GM12878 (cell line): ENCODE measurements around the gene MYO3B. TPM values are rescaled to one million over a fixed set of nuclear protein-coding genes. Genes with fewer than 3 reads are reported as not detected.

Experiments
- ATAC-seq: fragments of 200-7000 bp; cut with Tn5 transposase; 3 replicates; pipeline ENCODE4 v1.9.1; 2020; ENCODE audit warnings: mild to moderate bottlenecking, moderate library complexity
- BruUV-seq: library from RNA; stranded (reverse); fragments of 400-500 nt; replicated peaks from 2 replicates; lab custom pipeline; 2021; lab: Mats Ljungman, UMichigan
- CTCF ChIA-PET: fragments of 300-600 bp; sonication (Branson Sonifier 250); formaldehyde crosslinking; extraction: SDS; loops from one replicate; lab custom pipeline; 2021; ENCODE audit warnings: inconsistent platforms; lab: Yijun Ruan, JAX
- POLR2A ChIA-PET: fragments of 350-600 bp; formaldehyde crosslinking; extraction: SDS; loops from one replicate; lab custom pipeline; 2021; ENCODE audit warnings: inconsistent platforms; lab: Charles Lee
- RAD21 ChIA-PET: fragments of 300-600 bp; sonication (Branson Sonifier 250); formaldehyde crosslinking; loops from one replicate; lab custom pipeline; 2023; ENCODE audit warnings: antibody characterized with exemption; ENCODE audit not compliant: unreplicated experiment; lab: Charles Lee
- SMC1A ChIA-PET: fragments of 300-600 bp; sonication (Branson Sonifier 250); formaldehyde crosslinking; loops from one replicate; lab custom pipeline; 2023; ENCODE audit not compliant: unreplicated experiment, uncharacterized antibody; lab: Charles Lee
- DNase-seq: peaks from one replicate; pipeline ENCODE4 v3.0.0-alpha.2; 2011; ENCODE audit warnings: low read depth, low spot score
- FAIRE-seq: peaks from 3 replicates; lab custom pipeline; 2011; peaks lifted over from hg19 to GRCh38; lab: Jason Lieb, UNC
- H2AFZ ChIP-seq: 2 replicates; pipeline ENCODE4 v1.6.0; 2011; ENCODE audit warnings: low read depth, low read length, control low read depth; ENCODE audit not compliant: control insufficient read depth
- H3K27ac ChIP-seq: 2 replicates; pipeline ENCODE4 v1.5.1; 2011; ENCODE audit warnings: control low read depth; ENCODE audit not compliant: control insufficient read depth, insufficient read depth
- H3K27me3 ChIP-seq, 2 experiments: replicated peaks in 1 of 2; 2 replicates each; pipeline versions ENCODE4 v1.6.0 to v1.6.1; 2011; ENCODE audit warnings: low read length in 1 of 2; ENCODE audit not compliant: control insufficient read depth in 2 of 2, insufficient read depth in 2 of 2
- H3K36me3 ChIP-seq, 2 experiments: 2 replicates each; pipeline ENCODE4 v1.5.1; 2011; ENCODE audit warnings: low read length in 1 of 2; ENCODE audit not compliant: control insufficient read depth in 2 of 2, insufficient read depth in 2 of 2
- H3K4me1 ChIP-seq: 2 replicates; pipeline ENCODE4 v1.6.1; 2011; ENCODE audit warnings: mild to moderate bottlenecking, low read length, moderate library complexity, mixed read lengths; ENCODE audit not compliant: control insufficient read depth, insufficient read depth
- H3K4me2 ChIP-seq: 2 replicates; pipeline ENCODE4 v1.6.0; 2011; ENCODE audit warnings: control low read depth; ENCODE audit not compliant: control insufficient read depth, insufficient read depth
- H3K4me3 ChIP-seq: fragments of 200-600 bp; sonication (generic); 2 replicates; pipeline ENCODE4 v1.5.1; 2016
- H3K79me2 ChIP-seq: 2 replicates; pipeline ENCODE4 v1.6.0; 2011; ENCODE audit warnings: low read length; ENCODE audit not compliant: control insufficient read depth, insufficient read depth
- H3K9ac ChIP-seq: 2 replicates; pipeline ENCODE4 v1.8.0; 2011; ENCODE audit warnings: low read length, control low read depth, mixed read lengths; ENCODE audit not compliant: control insufficient read depth, insufficient read depth
- H3K9me3 ChIP-seq: replicated peaks from 3 replicates; pipeline ENCODE4 v1.5.1; 2011; ENCODE audit warnings: mild to moderate bottlenecking, low read length; ENCODE audit not compliant: control insufficient read depth, insufficient read depth
- H4K20me1 ChIP-seq: 2 replicates; pipeline ENCODE4 v1.6.0; 2011; ENCODE audit not compliant: control insufficient read depth, insufficient read depth
- ASH2L ChIP-seq: fragments of 300-600, 200-600 bp; sonication (generic); IDR thresholded peaks from 2 replicates; pipeline ENCODE4 v1.6.1; 2017; ENCODE audit warnings: low read depth, mild to moderate bottlenecking, borderline replicate concordance
- BMI1 ChIP-seq: fragments of 450-650 bp; IDR thresholded peaks from 2 replicates; pipeline ENCODE4 v1.6.1; 2016; ENCODE audit warnings: mild to moderate bottlenecking, moderate library complexity, borderline replicate concordance
- BRCA1 ChIP-seq: IDR thresholded peaks from 2 replicates; pipeline ENCODE4 v1.6.1; 2011; ENCODE audit warnings: low read depth, low read length, improper control_type of control experiment
- CEBPZ ChIP-seq: fragments of 150-350 bp; IDR thresholded peaks from 2 replicates; pipeline ENCODE4 v1.6.1; 2016; ENCODE audit warnings: low read depth, low read length
- GATAD2B ChIP-seq: fragments of 450-650 bp; conservative IDR thresholded peaks from 2 replicates; pipeline ENCODE4 v1.6.1; 2017; ENCODE audit warnings: low read depth, mild to moderate bottlenecking, moderate library complexity
- PKNOX1 ChIP-seq: fragments of 450-650 bp; IDR thresholded peaks from 2 replicates; pipeline ENCODE4 v1.6.1; 2016; ENCODE audit warnings: mild to moderate bottlenecking
- POLR2AphosphoS5 ChIP-seq: IDR thresholded peaks from 2 replicates; pipeline ENCODE4 v1.6.1; 2011; ENCODE audit warnings: mild to moderate bottlenecking, low read length, inconsistent platforms
- SUPT20H ChIP-seq: IDR thresholded peaks from 2 replicates; pipeline ENCODE4 v1.6.1; 2011; ENCODE audit warnings: low read depth, mild to moderate bottlenecking, low read length, moderate library complexity, borderline replicate concordance; ENCODE audit not compliant: control insufficient read depth
- ZNF384 ChIP-seq: IDR thresholded peaks from 2 replicates; pipeline ENCODE4 v1.6.1; 2012; ENCODE audit warnings: low read depth, mild to moderate bottlenecking, low read length, improper control_type of control experiment, borderline replicate concordance
- WGBS: methylation state at CpG from one replicate; pipeline ENCODE4 v1.1.6; 2016; ENCODE audit warnings: low lambda C conversion rate; ENCODE audit not compliant: insufficient replicate concordance, insufficient coverage; ENCODE audit errors: missing lambda C conversion rate; 5-methylcytosine and 5-hydroxymethylcytosine counted together
- in situ Hi-C: fragments of 300-500 bp; cut with MboI; formaldehyde crosslinking; loops from 9 replicates; pipeline ENCODE4 v1.14.3; 2018; ENCODE audit warnings: mixed read lengths
- intact Hi-C: fragments of 100-400 bp; cut with micrococcal nuclease; formaldehyde crosslinking; loops from one replicate; pipeline ENCODE4 v1.14.2; 2022; ENCODE audit not compliant: unreplicated experiment
- polyA plus RNA-seq, 11 experiments: library from polyadenylated mRNA; depleted of rRNA in 4 of 11; unstranded in 6 of 11; stranded (reverse) in 5 of 11; fragments of >200 nt; fragmentation: Nextera tagmentation in 4 of 11; fragmentation: Illumina TruSeq in 1 of 11; extraction: Ambion mirVana in 4 of 11; extraction: Trizol in 1 of 11; gene quantifications; 1 replicate in 1 of 11; 2 replicates in 10 of 11; pipeline versions ENCODE4 v1.2.1 to v1.2.3, GENCODE V29; 2011 to 2016; ENCODE audit warnings: inconsistent platforms in 2 of 11, missing spikeins in 2 of 11, low read depth in 1 of 11
- total RNA-seq, 4 experiments: library from RNA; depleted of rRNA in 3 of 4; stranded (reverse); fragments of >200 nt in 3 of 4; fragmentation: Illumina TruSeq in 1 of 4; extraction: Trizol in 1 of 4; gene quantifications; 2 replicates each; pipeline versions ENCODE4 v1.2.1 to v1.2.3, GENCODE V29; 2013 to 2021

MYO3B gene
- total and polyA plus RNA-seq, 10 of the 15 experiments (the other 5 are each of a cell fraction or from before 2014, with no cell fraction given): 1.1 to 7.1 (median 2.1) TPM

- ChIA-PET CTCF (interaction anchor here (6.2 kb wide), 1 partner anchor 439 kb away, joined by 45 read pairs; the partner anchor contains the start of gene GAD1), SMC1A (interaction anchor here (1.2 kb wide), 1 partner anchor 14 kb away, joined by 3 read pairs; no protein-coding TSS in a partner anchor), RAD21 (interaction anchor here (1.0 kb wide), 1 partner anchor 445 kb away, joined by 3 read pairs; no protein-coding TSS in a partner anchor), POLR2A (no interaction called here)
- DNase-seq (no peak), FAIRE-seq (no peak), ATAC-seq (no peak)
- no peaks in the 10 kb centered on the region for H3K36me3 ChIP-seq
- no peaks in the 10 kb centered on the region for H4K20me1 ChIP-seq
- no peak overlapping the region for H3K4me2 ChIP-seq
- no peaks in the 10 kb centered on the region for H3K9me3 ChIP-seq
- BruUV-seq: no TSS peak
- no peak overlapping the region for H3K27ac ChIP-seq
- H3K4me3 ChIP-seq: no peak overlapping the region
- H3K27me3 ChIP-seq: no peaks in the 10 kb centered on the region
- H3K79me2 ChIP-seq: no peaks in the 10 kb centered on the region
- H2AFZ ChIP-seq: no peak overlapping the region
- no peak overlapping the region for H3K9ac ChIP-seq
- 23% methylated on average over 5 of the region's 5 CpGs for WGBS
- intact Hi-C loops: no loop called here
- H3K4me1 ChIP-seq: no peaks in the 10 kb centered on the region
- in situ Hi-C loops: no loop called here
- no peak for TF ChIP-seq GATAD2B
Measured at GRCh38 chr2:170375192-170375591, 197.2 kb downstream of the MYO3B start.

- H4K20me1 ChIP-seq: no peaks in the 10 kb centered on the region
- H3K4me3 ChIP-seq: no peak overlapping the region
- H3K27ac ChIP-seq: no peak overlapping the region
- CTCF ChIA-PET: interaction anchor here (0.5 to 6.2 kb wide), 10 partner anchors 8 to 501 kb away, joined by 3 to 45 read pairs (median 4); partner anchors contain the start of gene GAD1
- H3K9me3 ChIP-seq: no peaks in the 10 kb centered on the region
- SMC1A ChIA-PET: interaction anchor here (1.3 to 1.7 kb wide), 4 partner anchors 10 to 435 kb away, joined by 4 to 5 read pairs (median 4); no protein-coding TSS in a partner anchor
- no peak overlapping the region for H3K9ac ChIP-seq
- POLR2A ChIA-PET: no interaction called here
- no peaks in the 10 kb centered on the region for H3K27me3 ChIP-seq
- H3K79me2 ChIP-seq: no peaks in the 10 kb centered on the region
- in situ Hi-C loops (no loop called here), intact Hi-C loops (no loop called here)
- DNase-seq (no peak), ATAC-seq (no peak), FAIRE-seq (no peak)
- no peak overlapping the region for H2AFZ ChIP-seq
- WGBS: 39% methylated on average over 8 of the region's 8 CpGs
- no TSS peak for BruUV-seq
- H3K4me2 ChIP-seq: no peak overlapping the region
- no peaks in the 10 kb centered on the region for H3K36me3 ChIP-seq
- H3K4me1 ChIP-seq: no peaks in the 10 kb centered on the region
- RAD21 ChIA-PET: interaction anchor here (2.5 kb wide), 1 partner anchor 435 kb away, joined by 5 read pairs; no protein-coding TSS in a partner anchor
- no peak for TF ChIP-seq ASH2L
- no peak for TF ChIP-seq BRCA1
- no peak for TF ChIP-seq PKNOX1
- no peak for TF ChIP-seq BMI1
- TF ChIP-seq ZNF384: no peak
- no peak for TF ChIP-seq POLR2AphosphoS5
- no peak for TF ChIP-seq CEBPZ
- TF ChIP-seq SUPT20H: no peak
Measured at GRCh38 chr2:170377500-170378207, 199.7 kb downstream of the MYO3B start.
